Transverse colon (tissue), 4 donors: ENCODE data around the gene U2AF1. TPM values are rescaled to one million over a fixed set of nuclear protein-coding genes. Genes with fewer than 3 reads are reported as not detected.
"Not testable (repeated sequence)": the region's sequence is repeated elsewhere in the genome, so short reads cannot be mapped to it uniquely, and the experiment has no call there.

Experiments used
- DNase-seq: peaks from one replicate; pipeline ENCODE4 v3.0.0-alpha.2; 2019
- H3K27ac ChIP-seq, 4 donors: fragments of 200-600 bp; sonication (generic); 2 replicates each; pipeline ENCODE4 v1.5.1; 2016 to 2018; ENCODE audit warnings: inconsistent platforms in 4 of 4
- H3K27me3 ChIP-seq: fragments of 200-600 bp; sonication (generic); 2 replicates; pipeline ENCODE4 v1.5.1; 2017; ENCODE audit warnings: inconsistent platforms
- H3K36me3 ChIP-seq, 4 donors: fragments of 200-600 bp; sonication (generic); 2 replicates each; pipeline ENCODE4 v1.5.1; 2017 to 2019; ENCODE audit warnings: inconsistent platforms in 4 of 4
- H3K4me1 ChIP-seq, 4 donors: fragments of 200-600 bp; sonication (generic); 2 replicates each; pipeline ENCODE4 v1.5.1; 2017 to 2020; ENCODE audit warnings: inconsistent platforms in 4 of 4
- H3K4me3 ChIP-seq, 4 donors: fragments of 200-600 bp; sonication (generic); 1 replicate in 1 of 4; 2 replicates in 3 of 4; pipeline versions ENCODE4 v1.5.1 to v1.6.1; 2017 to 2019; ENCODE audit warnings: inconsistent platforms in 4 of 4
- H3K9me3 ChIP-seq, 2 donors: fragments of 200-600 bp; sonication (generic); 2 replicates each; pipeline ENCODE4 v1.5.1; 2017 to 2019; ENCODE audit warnings: inconsistent platforms in 2 of 2
- WGBS, 2 donors: methylation state at CpG; one replicate each; pipeline ENCODE4 v1.1.5; 2018; ENCODE audit warnings: low coverage in 1 of 2; 5-methylcytosine and 5-hydroxymethylcytosine counted together
- in situ Hi-C, 4 donors: fragments of 200-750 bp; cut with MboI; loops; one replicate each; pipeline versions ENCODE4 v1.15.0 to v1.15.1; 2017; ENCODE audit warnings: low sequenced_read_pairs in 3 of 4, low pct_ligation_motif_present in 1 of 4, low pct_unique_long_range_greater_than_20kb in 1 of 4
- intact Hi-C: fragments of 100-400 bp; cut with DNase I; formaldehyde crosslinking; loops from one replicate; pipeline ENCODE4 v1.15.1; 2023; ENCODE audit warnings: low total_unique reads
- total RNA-seq, 4 donors: library from RNA; depleted of rRNA; stranded (reverse); fragments of >200 nt; gene quantifications; one replicate each; pipeline ENCODE4 v1.1.0, GENCODE V29; 2016

Gene U2AF1, protein sequence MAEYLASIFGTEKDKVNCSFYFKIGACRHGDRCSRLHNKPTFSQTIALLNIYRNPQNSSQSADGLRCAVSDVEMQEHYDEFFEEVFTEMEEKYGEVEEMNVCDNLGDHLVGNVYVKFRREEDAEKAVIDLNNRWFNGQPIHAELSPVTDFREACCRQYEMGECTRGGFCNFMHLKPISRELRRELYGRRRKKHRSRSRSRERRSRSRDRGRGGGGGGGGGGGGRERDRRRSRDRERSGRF
- total RNA-seq, result 10 to 100 TPM; 34.8 to 62.8 (median 49.8) TPM

DNA sequence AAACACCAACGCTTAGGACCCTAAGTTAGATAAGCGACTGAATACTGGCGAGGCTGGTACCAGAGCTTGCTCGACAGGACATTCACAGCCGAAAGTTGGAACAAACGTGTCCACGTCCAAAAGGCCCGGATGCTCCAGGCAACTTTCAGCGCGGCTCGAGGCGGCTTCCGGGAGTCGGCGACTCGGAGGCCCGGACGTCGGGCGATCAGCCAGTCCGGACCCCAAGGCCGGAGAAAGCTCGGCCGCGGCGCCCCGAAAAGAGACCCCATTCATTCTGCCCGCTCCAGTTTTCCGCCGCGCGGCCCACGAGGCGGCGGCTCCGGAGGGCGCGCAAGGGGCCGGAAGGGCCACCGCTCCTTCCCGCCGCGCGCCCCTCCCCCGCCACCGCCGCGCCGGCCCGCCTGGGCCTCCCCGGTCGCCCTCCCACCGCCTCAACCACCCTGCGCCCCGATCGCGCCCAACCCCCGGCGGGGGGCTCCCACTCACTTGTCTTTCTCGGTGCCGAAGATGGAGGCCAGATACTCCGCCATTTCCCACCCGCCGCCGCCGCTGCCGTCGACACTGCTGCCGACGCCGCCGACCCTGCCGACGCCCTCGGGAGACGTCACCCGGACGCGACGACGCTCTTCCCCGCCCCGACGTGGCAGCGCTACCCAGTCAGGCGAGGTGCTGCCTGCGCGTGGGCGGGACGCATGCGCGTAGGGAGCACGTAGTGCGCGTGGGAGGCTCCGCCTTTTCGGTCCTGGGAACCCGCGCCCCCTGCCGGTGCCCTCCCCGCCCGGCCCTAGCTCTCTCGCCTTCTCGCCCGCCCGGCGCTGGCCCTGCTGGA lies at the start of gene U2AF1:
Gene U2AF1 (minus strand): TSS at position 606 of the 829 bp plus-strand sequence. CDS start 76 bp downstream, at position 530.
- peak; percentile 68 for DNase-seq
- in situ Hi-C loops, H3K4me1 ChIP-seq, H3K9me3 ChIP-seq, intact Hi-C loops, H3K36me3 ChIP-seq, H3K27me3 ChIP-seq: not testable (repeated sequence)
- H3K27ac ChIP-seq, result peak within 1 kb of the TSS in 3 of 4 donors; percentile 80 to 94 (median 81)
- WGBS, 2 donors, result no CpG with 5 or more reads among the region's 107 CpGs
- H3K4me3 ChIP-seq, result peak within 1 kb of the TSS in 3 of 4 donors; percentile 40 to 72 (median 71)

DNA sequence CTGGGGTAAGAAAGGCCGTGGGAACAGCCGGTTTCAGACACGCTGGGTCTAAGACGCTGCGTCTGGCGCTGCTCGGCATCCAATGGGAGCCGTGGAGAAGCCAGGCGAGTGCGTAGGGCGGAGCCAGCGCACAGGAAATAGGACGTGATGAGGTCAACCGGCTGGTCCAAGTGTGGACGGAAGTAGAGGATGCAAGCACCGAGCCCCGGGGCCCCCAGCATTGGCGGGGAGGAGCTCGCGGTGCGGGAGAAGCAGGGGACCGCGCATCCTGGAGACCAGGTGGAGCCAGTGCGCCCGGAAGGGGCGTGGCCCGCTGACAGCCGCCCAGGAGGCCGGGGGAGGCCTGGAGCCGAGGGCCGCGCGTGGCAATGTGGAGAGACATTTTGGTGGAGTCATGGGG lies 46.2 kb upstream of the U2AF1 start:
- H3K4me1 ChIP-seq, H3K27ac ChIP-seq, H3K9me3 ChIP-seq, DNase-seq, in situ Hi-C loops, H3K4me3 ChIP-seq, H3K36me3 ChIP-seq, intact Hi-C loops, H3K27me3 ChIP-seq: not testable (repeated sequence)
- WGBS, 2 donors, result no CpG with 5 or more reads among the region's 33 CpGs

DNA sequence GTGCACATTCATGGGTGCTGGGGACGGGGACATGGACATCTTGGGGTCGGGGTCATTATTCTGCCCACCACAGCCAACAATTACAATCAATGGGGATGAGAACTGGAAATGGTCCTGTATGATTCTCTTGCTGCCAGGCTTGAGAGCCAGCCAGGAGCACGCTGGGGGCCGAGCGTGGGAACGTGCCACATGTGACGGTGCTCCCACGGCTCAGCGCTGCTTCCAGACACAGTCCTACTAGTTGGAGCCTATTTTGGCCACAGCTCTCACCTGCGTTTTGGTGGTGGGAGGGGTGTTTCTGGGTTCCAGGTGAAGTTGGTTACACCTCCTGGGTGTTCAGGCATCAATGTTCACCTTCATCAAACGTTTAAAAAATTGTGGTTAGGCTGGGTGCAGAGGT lies 42.0 kb upstream of the U2AF1 start:
- H3K4me1 ChIP-seq, H3K36me3 ChIP-seq, H3K9me3 ChIP-seq, H3K27me3 ChIP-seq, DNase-seq, in situ Hi-C loops, intact Hi-C loops, H3K27ac ChIP-seq, H3K4me3 ChIP-seq: not testable (repeated sequence)
- no CpG with 5 or more reads among the region's 11 CpGs for WGBS, 2 donors

DNA sequence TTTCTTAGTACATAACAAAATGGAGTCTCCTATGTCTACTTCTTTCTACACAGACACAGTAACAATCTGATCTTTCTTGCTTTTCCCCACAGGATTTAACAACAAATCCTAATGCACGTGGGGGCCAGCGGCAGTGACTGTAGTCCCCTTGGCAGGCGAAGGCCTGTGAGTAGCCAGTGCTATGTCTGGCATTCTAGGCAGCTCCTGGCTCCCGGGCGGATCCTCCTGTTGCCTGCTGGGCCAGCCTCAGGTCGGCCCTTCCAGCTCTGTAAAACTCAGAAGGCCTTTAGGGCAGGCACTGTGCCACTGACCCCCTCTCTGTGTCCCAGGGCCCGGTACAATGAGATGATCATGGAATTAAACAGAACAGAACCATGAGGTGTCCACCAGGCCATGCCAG lies 40.6 kb upstream of the U2AF1 start:
- WGBS, 2 donors, result no CpG with 5 or more reads among the region's 7 CpGs

DNA sequence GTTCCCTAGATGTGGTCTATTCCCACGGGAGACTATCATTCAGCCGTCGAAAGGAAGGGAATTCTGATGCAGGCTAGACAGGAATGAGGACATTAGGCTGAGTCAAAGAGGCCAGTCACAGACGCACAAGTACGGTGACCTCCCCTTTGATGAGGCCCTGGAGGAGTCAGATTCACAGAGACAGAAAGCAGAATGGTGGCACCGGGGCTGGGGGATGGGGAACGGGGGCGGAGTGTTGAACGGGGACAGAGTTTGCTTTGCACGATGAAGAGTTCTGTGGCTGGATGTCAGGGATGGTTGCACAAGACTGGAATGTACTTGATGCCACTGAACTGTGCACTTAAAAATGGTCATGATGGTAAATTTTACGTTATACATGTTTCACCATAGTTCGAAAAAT lies 39.3 kb upstream of the U2AF1 start:
- DNase-seq, in situ Hi-C loops, H3K4me1 ChIP-seq, H3K27me3 ChIP-seq, H3K36me3 ChIP-seq, H3K4me3 ChIP-seq, intact Hi-C loops, H3K9me3 ChIP-seq, H3K27ac ChIP-seq: not testable (repeated sequence)
- no CpG with 5 or more reads among the region's 12 CpGs for WGBS, 2 donors

More for the DNA sequence above, 40.6 kb upstream of the U2AF1 start:
- intact Hi-C loops, H3K4me1 ChIP-seq, H3K27ac ChIP-seq, H3K4me3 ChIP-seq, H3K9me3 ChIP-seq, DNase-seq, H3K36me3 ChIP-seq, H3K27me3 ChIP-seq, in situ Hi-C loops: not testable (repeated sequence)

DNA sequence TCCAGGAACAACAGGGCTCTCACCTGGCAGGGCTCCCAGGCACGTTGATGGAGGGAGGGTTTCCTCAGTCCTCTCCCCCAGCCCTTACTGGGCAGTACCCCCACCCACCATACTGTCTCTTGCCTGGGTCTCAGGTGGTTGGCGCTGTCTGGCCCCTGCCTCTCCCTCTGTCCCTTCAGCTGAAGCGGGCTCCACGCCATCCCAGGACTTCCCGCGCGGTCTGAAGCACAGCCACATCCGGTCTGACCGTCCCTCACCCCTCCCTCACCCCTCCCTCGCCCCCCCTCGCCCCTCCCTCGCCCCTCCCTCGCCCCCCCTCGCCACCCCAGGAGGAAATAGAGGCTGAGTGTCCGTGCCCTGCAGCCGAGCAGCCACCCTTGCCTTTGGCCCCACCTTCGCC lies 34.0 kb upstream of the U2AF1 start:
- intact Hi-C loops, H3K36me3 ChIP-seq, H3K4me3 ChIP-seq, H3K27ac ChIP-seq, H3K27me3 ChIP-seq, DNase-seq, in situ Hi-C loops, H3K4me1 ChIP-seq, H3K9me3 ChIP-seq: not testable (repeated sequence)
- 24% methylated on average over 2 of the region's 17 CpGs; no CpG with 5 or more reads in 1 of the 2 donors for WGBS, 2 donors

DNA sequence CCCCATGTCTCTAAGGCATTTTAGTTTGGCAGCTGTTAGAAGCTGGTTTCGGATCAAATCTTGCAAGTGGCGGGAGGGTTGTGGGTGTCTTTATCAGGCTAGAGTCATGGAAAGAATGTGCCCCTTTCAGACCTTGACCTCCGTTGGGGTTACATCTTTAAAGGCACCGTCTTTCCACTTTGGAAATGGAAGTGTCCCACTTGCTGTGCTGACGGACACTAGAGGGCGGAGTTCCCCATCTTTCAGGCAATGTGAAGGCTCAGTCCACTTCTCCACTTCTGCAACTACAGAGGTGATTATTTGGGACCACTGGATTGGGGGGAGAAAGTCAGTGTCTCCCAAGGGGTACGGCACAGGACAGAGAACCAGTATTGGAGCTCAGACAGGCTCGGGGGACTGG lies 31.6 kb upstream of the U2AF1 start:
- H3K27me3 ChIP-seq, H3K4me1 ChIP-seq, H3K9me3 ChIP-seq, H3K27ac ChIP-seq, H3K4me3 ChIP-seq, H3K36me3 ChIP-seq, DNase-seq, in situ Hi-C loops, intact Hi-C loops: not testable (repeated sequence)
- no CpG with 5 or more reads among the region's 8 CpGs for WGBS, 2 donors

DNA sequence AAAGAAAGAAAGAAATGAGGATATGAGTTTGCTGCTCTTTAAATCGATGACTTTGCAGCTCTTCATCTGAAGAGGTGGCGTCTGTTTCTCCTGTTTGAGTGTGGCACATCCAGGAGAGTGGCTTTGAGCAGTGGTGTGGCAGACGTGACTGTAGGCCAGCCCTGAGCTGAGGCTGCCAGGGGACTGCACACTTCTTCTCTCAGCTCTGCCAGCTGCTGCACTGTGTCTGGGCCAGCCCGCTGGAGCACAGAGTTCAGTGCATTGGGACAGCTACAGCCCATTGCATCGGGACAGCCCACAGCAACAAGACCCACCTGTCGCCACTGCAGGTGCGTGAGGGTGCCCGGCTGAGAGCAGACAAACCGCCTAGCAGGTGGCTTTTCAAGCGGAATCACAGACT lies 27.1 kb upstream of the U2AF1 start:
- H3K4me3 ChIP-seq, H3K9me3 ChIP-seq, H3K4me1 ChIP-seq, in situ Hi-C loops, DNase-seq, intact Hi-C loops, H3K27me3 ChIP-seq, H3K27ac ChIP-seq, H3K36me3 ChIP-seq: not testable (repeated sequence)
- no CpG with 5 or more reads among the region's 10 CpGs for WGBS, 2 donors

DNA sequence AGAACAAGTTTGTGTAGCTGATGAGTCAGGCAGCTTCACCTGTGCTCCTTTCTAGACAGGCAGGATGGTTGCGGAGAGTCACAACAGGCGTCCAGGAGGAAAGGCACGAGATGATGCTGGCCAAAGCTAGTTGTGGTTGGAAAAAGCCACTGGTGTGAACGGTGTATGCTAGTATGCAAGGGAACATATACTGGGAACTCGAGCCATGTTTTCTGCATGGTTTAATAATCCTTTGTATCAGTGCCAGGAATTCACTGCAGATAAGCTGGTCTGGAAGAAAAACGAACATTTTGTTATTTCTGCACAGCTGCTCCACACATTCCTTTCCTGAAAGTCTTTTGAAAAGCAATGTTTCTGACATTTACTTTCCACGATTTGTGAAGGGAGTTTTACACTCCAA lies 22.7 kb upstream of the U2AF1 start:
- H3K36me3 ChIP-seq, H3K4me1 ChIP-seq, H3K4me3 ChIP-seq, intact Hi-C loops, DNase-seq, H3K27ac ChIP-seq, H3K27me3 ChIP-seq, in situ Hi-C loops, H3K9me3 ChIP-seq: not testable (repeated sequence)
- WGBS, 2 donors, result no CpG with 5 or more reads among the region's 7 CpGs

DNA sequence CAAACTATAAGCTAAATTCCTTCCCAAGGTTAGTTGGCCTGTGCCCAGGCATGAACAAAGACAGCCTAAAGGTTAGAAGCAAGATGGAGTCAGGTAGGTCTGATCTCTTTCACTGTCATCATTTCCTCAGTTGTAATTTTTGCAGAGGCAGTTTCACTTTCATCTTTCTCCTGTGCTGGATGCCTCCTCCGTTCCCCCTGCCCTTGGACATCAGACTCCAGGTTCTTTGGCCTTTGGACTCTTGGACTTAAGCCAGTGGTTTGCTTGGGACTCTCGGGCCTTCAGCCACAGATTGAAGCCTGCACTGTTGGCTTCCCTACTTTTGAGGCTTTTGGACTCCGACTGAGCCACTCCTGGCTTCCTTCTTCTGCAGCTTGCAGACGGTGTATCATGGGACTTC lies 8.6 kb upstream of the U2AF1 start:
- H3K36me3 ChIP-seq, H3K27me3 ChIP-seq, H3K4me3 ChIP-seq, DNase-seq, H3K9me3 ChIP-seq, H3K27ac ChIP-seq, intact Hi-C loops, in situ Hi-C loops, H3K4me1 ChIP-seq: not testable (repeated sequence)
- WGBS, 2 donors, result no CpG with 5 or more reads among the region's 4 CpGs

DNA sequence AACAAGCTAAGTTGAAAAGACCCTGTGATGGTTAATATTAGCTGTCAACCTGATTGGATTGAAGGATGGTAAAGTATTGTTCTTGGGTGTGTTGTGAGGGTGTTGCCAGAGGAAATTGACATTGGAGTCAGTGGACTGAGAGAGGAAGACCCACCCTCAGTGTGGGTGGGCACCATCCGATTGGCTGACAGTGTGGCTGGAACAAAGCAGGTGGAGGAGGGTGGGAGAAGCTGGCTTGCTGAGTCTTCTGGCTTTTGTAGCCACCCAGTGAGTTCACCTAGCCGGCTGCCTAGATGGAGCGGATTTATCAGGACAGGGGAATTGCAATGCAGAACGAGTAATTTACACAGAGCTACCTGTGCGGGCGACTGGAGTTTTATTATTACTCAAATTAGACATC lies 7.1 kb upstream of the U2AF1 start:
- H3K9me3 ChIP-seq, H3K36me3 ChIP-seq, H3K4me3 ChIP-seq, intact Hi-C loops, H3K27me3 ChIP-seq, H3K27ac ChIP-seq, in situ Hi-C loops, H3K4me1 ChIP-seq, DNase-seq: not testable (repeated sequence)
- 80% methylated on average over 2 of the region's 6 CpGs for WGBS, 2 donors
